ENCODE results near the gene GPR183. TPM values are rescaled to one million over a fixed set of nuclear protein-coding genes. Genes with fewer than 3 reads are reported as not detected.

GPR183 gene
- total RNA-seq, 4 donors from 2014 or later = 17.2 to 73.5 (median 42.7) TPM

DNA sequence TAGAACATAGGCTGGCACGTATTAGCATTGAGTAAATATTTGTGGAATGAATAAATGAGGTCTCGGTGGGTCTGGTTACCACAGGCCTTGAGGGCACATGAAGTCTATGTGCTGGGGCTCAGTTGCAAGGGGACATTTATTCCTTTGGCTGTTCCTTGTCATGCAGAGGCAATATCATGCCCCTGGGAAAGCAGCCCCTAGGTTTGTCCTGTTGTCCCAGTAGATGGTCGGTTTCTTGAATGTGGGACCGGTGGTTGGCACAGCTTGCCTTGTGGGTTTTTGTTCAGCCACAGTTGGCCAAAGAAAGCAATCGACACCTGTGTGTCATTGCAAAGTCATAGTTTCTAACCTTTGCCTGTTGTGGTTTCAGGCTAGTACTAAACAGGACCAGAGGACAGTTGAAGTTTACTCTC lies 24.7 kb upstream of the GPR183 start:
- TF ChIP-seq, protein P1, sequence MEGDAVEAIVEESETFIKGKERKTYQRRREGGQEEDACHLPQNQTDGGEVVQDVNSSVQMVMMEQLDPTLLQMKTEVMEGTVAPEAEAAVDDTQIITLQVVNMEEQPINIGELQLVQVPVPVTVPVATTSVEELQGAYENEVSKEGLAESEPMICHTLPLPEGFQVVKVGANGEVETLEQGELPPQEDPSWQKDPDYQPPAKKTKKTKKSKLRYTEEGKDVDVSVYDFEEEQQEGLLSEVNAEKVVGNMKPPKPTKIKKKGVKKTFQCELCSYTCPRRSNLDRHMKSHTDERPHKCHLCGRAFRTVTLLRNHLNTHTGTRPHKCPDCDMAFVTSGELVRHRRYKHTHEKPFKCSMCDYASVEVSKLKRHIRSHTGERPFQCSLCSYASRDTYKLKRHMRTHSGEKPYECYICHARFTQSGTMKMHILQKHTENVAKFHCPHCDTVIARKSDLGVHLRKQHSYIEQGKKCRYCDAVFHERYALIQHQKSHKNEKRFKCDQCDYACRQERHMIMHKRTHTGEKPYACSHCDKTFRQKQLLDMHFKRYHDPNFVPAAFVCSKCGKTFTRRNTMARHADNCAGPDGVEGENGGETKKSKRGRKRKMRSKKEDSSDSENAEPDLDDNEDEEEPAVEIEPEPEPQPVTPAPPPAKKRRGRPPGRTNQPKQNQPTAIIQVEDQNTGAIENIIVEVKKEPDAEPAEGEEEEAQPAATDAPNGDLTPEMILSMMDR (IDR thresholded peaks at IDR 0.05) = no peak
- ATAC-seq (ENCODE audit: low FRiP score) = no peak

DNA sequence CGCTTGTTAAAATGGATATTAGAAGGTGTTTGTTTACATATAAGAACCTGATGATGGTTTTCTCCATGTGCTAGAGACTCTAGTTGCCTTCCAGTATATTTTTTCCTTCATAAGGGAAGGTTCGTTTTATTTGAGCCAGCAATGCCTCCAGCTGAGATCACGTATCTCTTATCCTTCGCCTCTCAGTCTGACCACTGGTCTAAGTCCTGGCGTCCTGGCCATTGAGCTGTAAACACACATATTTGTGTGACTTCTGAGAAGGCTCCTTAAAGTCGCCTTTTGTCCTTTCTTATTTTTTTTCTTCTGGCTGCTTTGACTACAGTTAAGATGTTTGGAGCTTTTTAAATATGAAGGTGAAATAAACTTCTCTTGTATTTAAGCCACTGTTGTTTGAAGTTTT lies 23.7 kb upstream of the GPR183 start:
- ATAC-seq (ENCODE audit: low FRiP score) (no peak), DNase-seq (ENCODE audit: low spot score) (no peak)

More for the DNA sequence above, 24.7 kb upstream of the GPR183 start:
- no peak for DNase-seq (ENCODE audit: low spot score)

GRCh38 chr13:99329477-99329876 lies 22.3 kb upstream of the GPR183 start:
- TF ChIP-seq, protein P1 (IDR thresholded peaks at IDR 0.05) = no peak
- no peak for ATAC-seq (ENCODE audit: low FRiP score)
- DNase-seq (ENCODE audit: low spot score) = no peak

More for the DNA sequence above, 23.7 kb upstream of the GPR183 start:
- TF ChIP-seq, protein P1 (IDR thresholded peaks at IDR 0.05) = no peak

DNA sequence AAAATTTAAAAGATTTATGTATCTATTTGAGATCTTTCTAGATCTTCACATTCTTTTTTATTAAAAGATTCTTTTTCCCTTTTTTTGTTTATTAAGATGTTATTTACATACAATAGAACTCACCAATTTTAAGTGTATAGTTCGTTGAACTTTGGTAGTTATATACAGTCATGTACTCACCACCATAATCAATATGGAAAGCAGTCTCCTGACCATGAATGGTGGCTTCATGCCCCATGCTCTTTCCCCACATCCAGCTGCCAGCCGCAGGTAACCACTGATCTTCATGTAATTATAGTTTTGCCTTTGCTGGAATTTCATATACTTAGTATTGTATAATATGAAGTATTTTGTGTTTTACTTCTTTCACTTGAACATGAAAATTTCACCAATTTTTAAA lies 20.6 kb upstream of the GPR183 start:
- TF ChIP-seq, protein P1 (IDR thresholded peaks at IDR 0.05) = no peak
- no peak for ATAC-seq (ENCODE audit: low FRiP score)
- no peak for DNase-seq (ENCODE audit: low spot score)

- no peak for ATAC-seq (ENCODE audit: low FRiP score)
- DNase-seq (ENCODE audit: low spot score) = no peak
- TF ChIP-seq, protein P1 (IDR thresholded peaks at IDR 0.05) = no peak
Measured at GRCh38 chr13:99327126-99327525, 19.9 kb upstream of the GPR183 start.

- ATAC-seq (ENCODE audit: low FRiP score) (no peak), DNase-seq (ENCODE audit: low spot score) (no peak)
- TF ChIP-seq, protein P1 (IDR thresholded peaks at IDR 0.05) = no peak
Measured at GRCh38 chr13:99326012-99326411, 18.8 kb upstream of the GPR183 start.

GRCh38 chr13:99323488-99323887 lies 16.3 kb upstream of the GPR183 start:
- ATAC-seq (ENCODE audit: low FRiP score) (no peak), DNase-seq (ENCODE audit: low spot score) (no peak)
- TF ChIP-seq, protein P1 (IDR thresholded peaks at IDR 0.05) = no peak
